Prostate gland (tissue), 2 donors: Measurements from ENCODE around the gene SLC35G3. TPM values are rescaled to one million over a fixed set of nuclear protein-coding genes. Genes with fewer than 3 reads are reported as not detected.

ENCODE experiments used
- DNase-seq: peaks from one replicate; pipeline ENCODE4 v3.0.0-alpha.2; 2019; ENCODE audit warnings: low spot score
- H3K27ac ChIP-seq, 2 donors: fragments of 200-600 bp; sonication (generic); 2 replicates each; pipeline ENCODE4 v1.5.1; 2017 to 2019
- H3K27me3 ChIP-seq: fragments of 200-600 bp; sonication (generic); replicated peaks from 2 replicates; pipeline ENCODE4 v1.5.1; 2019; ENCODE audit not compliant: insufficient read depth
- H3K36me3 ChIP-seq, 2 donors: fragments of 200-600 bp; sonication (generic); 1 replicate in 1 of 2; 2 replicates in 1 of 2; pipeline versions ENCODE4 v1.5.1 to v1.8.1; 2017 to 2019
- H3K4me1 ChIP-seq: fragments of 200-600 bp; sonication (generic); replicated peaks from 2 replicates; pipeline ENCODE4 v1.5.1; 2019
- H3K4me3 ChIP-seq, 2 donors: fragments of 200-600 bp; sonication (generic); 2 replicates each; pipeline ENCODE4 v1.5.1; 2017 to 2019
- H3K9me3 ChIP-seq: fragments of 200-600 bp; sonication (generic); 2 replicates; pipeline ENCODE4 v1.5.1; 2017
- POLR2A ChIP-seq: fragments of 450-650 bp; IDR thresholded peaks from one replicate; pipeline ENCODE4 v1.6.1; 2016; ENCODE audit warnings: antibody characterized with exemption, mild to moderate bottlenecking
- POLR2AphosphoS5 ChIP-seq: sonication (generic); formaldehyde crosslinking; IDR thresholded peaks from one replicate; pipeline ENCODE4 v1.6.1; 2017; ENCODE audit warnings: antibody characterized with exemption
- WGBS: methylation state at CpG from one replicate; pipeline ENCODE4 v1.1.5; 2018; 5-methylcytosine and 5-hydroxymethylcytosine counted together
- intact Hi-C: fragments of 100-400 bp; cut with DNase I; formaldehyde crosslinking; loops from one replicate; pipeline ENCODE4 v1.14.2; 2022
- total RNA-seq, 2 donors: library from RNA; depleted of rRNA; stranded (reverse); fragments of >200 nt; gene quantifications; one replicate each; pipeline ENCODE4 v1.1.0, GENCODE V29; 2016
- TF ChIP-seq, protein P1 (sequence below), 4 experiments: fragments of 200-600 bp in 2 of 4; fragments of 450-650 bp in 2 of 4; sonication (generic) in 2 of 4; IDR thresholded peaks; 1 replicate in 3 of 4; 2 replicates in 1 of 4; pipeline ENCODE4 v1.5.1; 2016 to 2019; ENCODE audit warnings: antibody characterized with exemption in 4 of 4, mild to moderate bottlenecking in 2 of 4, moderate library complexity in 2 of 4

The SLC35G3 gene
- total RNA-seq, 2 donors from 2014 or later = 0.34 TPM; not detected in 1

DNA sequence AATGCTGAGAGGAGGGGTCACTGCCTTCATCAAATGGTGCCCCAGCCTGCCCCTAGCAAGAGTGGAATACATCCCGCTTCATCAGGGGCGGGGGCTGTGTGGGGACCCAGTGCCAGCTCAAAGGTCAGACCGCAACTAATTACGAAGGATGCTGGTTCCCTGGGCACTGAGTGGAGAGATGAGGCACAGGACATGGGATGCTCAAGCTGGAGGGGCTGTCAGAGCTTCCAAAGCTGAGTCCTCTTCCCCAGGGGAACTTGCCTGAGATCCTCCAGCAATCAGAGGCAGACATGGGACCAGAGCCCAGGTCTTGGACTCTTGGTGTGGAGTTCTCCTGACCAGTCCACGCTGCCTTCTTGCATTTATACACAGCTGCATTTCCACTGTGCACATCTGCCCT lies 27.7 kb downstream of the SLC35G3 start:
- intact Hi-C loops = no loop called here
- H3K27ac ChIP-seq = no peak overlapping the region
- H3K36me3 ChIP-seq = no peaks in the 10 kb centered on the region
- no peaks in the 10 kb centered on the region for H3K4me1 ChIP-seq
- no peaks in the 10 kb centered on the region for H3K9me3 ChIP-seq
- no peaks in the 10 kb centered on the region for H3K27me3 ChIP-seq
- DNase-seq = no peak
- 42% methylated on average over 5 of the region's 5 CpGs for WGBS
- TF ChIP-seq, protein P1, sequence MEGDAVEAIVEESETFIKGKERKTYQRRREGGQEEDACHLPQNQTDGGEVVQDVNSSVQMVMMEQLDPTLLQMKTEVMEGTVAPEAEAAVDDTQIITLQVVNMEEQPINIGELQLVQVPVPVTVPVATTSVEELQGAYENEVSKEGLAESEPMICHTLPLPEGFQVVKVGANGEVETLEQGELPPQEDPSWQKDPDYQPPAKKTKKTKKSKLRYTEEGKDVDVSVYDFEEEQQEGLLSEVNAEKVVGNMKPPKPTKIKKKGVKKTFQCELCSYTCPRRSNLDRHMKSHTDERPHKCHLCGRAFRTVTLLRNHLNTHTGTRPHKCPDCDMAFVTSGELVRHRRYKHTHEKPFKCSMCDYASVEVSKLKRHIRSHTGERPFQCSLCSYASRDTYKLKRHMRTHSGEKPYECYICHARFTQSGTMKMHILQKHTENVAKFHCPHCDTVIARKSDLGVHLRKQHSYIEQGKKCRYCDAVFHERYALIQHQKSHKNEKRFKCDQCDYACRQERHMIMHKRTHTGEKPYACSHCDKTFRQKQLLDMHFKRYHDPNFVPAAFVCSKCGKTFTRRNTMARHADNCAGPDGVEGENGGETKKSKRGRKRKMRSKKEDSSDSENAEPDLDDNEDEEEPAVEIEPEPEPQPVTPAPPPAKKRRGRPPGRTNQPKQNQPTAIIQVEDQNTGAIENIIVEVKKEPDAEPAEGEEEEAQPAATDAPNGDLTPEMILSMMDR (IDR thresholded peaks at IDR 0.05) = no peak
- TF ChIP-seq POLR2A = no peak
- no peak for TF ChIP-seq POLR2AphosphoS5
- no peak overlapping the region for H3K4me3 ChIP-seq

DNA sequence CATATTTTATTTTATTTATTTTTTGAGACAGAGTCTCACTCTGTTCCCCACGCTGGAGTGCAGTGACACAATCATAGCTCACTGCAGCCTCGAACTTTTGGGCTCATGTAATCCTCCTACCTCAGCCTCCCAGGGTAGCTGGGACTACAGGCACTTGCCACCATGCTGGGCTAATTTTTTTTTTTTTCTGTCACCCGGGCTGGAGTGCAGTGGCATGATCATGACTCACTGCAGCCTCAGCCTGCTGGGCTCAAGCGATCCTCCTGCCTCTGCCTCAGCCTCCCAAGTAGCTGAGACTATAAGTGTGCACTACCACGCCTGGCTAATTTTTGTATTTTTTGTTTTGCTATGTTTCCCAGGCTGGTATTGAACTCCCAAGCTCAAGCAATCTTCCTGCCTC lies 29.5 kb downstream of the SLC35G3 start:
- DNase-seq = no peak
- Histone ChIP-seq H3K27me3 (no peaks in the 10 kb centered on the region), H3K36me3 (no peaks in the 10 kb centered on the region), H3K4me1 (no peaks in the 10 kb centered on the region), H3K9me3 (no peaks in the 10 kb centered on the region), H3K27ac (no peak overlapping the region), H3K4me3 (no peak overlapping the region)
- intact Hi-C loops = no loop called here
- TF ChIP-seq POLR2AphosphoS5 (no peak), POLR2A (no peak)
- TF ChIP-seq, protein P1 (IDR thresholded peaks at IDR 0.05) = no peak
- 69% methylated on average over 5 of the region's 5 CpGs for WGBS

DNA sequence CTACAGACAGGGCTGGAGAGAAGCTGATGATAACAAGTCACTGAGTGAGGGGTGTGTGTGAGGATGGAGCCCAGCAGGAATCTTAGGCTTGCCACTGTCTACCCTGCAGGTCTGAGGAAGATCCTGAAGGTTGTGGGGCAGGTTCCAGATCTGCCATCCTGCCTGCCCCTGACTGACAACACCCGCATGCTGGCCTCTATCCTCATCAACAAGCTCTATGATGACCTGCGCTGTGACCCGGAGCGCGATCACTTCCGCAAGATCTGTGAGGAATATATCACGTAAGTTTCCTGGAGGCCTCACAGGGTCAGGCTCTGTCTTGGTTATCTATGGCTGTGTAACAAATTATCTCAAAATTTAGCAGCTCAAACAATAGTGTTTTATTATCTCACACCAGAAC lies 30.3 kb downstream of the SLC35G3 start:
- H3K4me1 ChIP-seq = no peaks in the 10 kb centered on the region
- WGBS = 94% methylated on average over 7 of the region's 7 CpGs
- H3K27ac ChIP-seq = no peak overlapping the region
- no peak for DNase-seq
- H3K9me3 ChIP-seq = no peaks in the 10 kb centered on the region
- TF ChIP-seq, protein P1 (IDR thresholded peaks at IDR 0.05) = no peak
- no peak for TF ChIP-seq POLR2A
- TF ChIP-seq POLR2AphosphoS5 = no peak
- intact Hi-C loops = no loop called here
- no peaks in the 10 kb centered on the region for H3K27me3 ChIP-seq
- H3K36me3 ChIP-seq = no peaks in the 10 kb centered on the region
- H3K4me3 ChIP-seq = no peak overlapping the region

DNA sequence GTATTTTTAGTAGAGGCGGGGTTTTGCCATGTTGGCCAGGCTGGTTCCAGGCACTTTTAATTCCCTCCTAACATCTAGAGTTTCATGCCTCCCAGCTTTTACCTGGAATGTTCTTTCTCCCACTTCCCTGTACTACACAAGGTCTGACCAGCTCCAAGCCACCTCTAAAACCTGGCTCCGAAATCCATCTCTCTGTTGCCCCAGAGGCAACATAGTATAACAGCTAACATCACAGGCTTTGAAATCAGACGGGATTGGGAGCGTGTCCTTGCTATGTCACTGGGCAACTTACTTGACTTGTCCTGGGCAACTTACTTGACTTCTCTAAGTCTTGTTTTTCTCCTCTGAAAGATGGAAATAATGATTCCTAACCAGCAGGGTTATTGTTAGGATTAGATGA lies 31.4 kb downstream of the SLC35G3 start:
- H3K4me3 ChIP-seq = no peak overlapping the region
- H3K27me3 ChIP-seq = no peaks in the 10 kb centered on the region
- no peak for DNase-seq
- WGBS = 81% methylated on average over 4 of the region's 4 CpGs
- intact Hi-C loops = no loop called here
- TF ChIP-seq POLR2AphosphoS5 (no peak), POLR2A (no peak)
- TF ChIP-seq, protein P1 (IDR thresholded peaks at IDR 0.05) = no peak
- H3K36me3 ChIP-seq = no peaks in the 10 kb centered on the region
- no peaks in the 10 kb centered on the region for H3K4me1 ChIP-seq
- H3K27ac ChIP-seq = no peak overlapping the region
- no peaks in the 10 kb centered on the region for H3K9me3 ChIP-seq

DNA sequence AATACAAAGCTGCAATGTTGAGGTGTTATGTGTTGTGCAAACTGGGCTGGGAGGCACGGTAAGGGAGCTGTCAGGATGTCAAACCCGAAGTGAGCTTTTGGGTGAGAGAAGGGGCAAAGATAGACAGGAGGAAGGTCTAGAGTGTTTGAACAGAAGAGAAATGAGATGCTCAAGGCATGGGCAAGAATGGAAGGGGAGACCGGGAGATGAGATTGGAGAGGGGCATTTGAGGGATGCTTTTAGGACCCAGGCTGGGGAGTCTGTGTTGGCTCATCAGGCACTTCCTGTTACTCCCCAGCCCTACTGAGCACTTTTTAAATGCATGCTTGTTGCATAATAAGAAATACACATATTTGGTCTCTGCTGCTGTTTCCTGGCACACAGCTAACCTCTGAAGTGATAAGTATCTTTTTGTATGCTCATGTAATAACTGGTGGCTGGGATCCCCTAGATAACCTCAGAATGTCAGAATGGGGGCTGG lies 32.9 kb downstream of the SLC35G3 start:
- WGBS = 56% methylated on average over 3 of the region's 3 CpGs
- Histone ChIP-seq H3K27ac (no peak overlapping the region), H3K4me1 (no peaks in the 10 kb centered on the region), H3K9me3 (no peaks in the 10 kb centered on the region), H3K4me3 (no peak overlapping the region), H3K36me3 (no peaks in the 10 kb centered on the region), H3K27me3 (no peaks in the 10 kb centered on the region)
- TF ChIP-seq POLR2AphosphoS5 (no peak), POLR2A (no peak)
- TF ChIP-seq, protein P1 (IDR thresholded peaks at IDR 0.05) = no peak
- DNase-seq = no peak
- intact Hi-C loops = no loop called here
